IMR-90 (cell line): ENCODE results near the gene FOXO3.

Experiments
- CHD1 ChIP-seq: IDR thresholded peaks from 2 replicates; pipeline ENCODE4 v1.6.1; 2012; ENCODE audit warnings: low read depth, low read length, improper control_type of control experiment
- CTCF ChIP-seq: conservative IDR thresholded peaks from 2 replicates; pipeline ENCODE4 v1.5.1; 2012; ENCODE audit warnings: mild to moderate bottlenecking, low read depth, low read length, improper control_type of control experiment
- ELK1 ChIP-seq: fragments of 150-350 bp; IDR thresholded peaks from 2 replicates; pipeline ENCODE4 v1.6.1; 2016; ENCODE audit warnings: low read depth, mild to moderate bottlenecking, low read length, moderate library complexity, borderline replicate concordance
- MAFK ChIP-seq: IDR thresholded peaks from 2 replicates; pipeline ENCODE4 v1.6.1; 2012; ENCODE audit warnings: low read depth, low read length, improper control_type of control experiment
- MAZ ChIP-seq: IDR thresholded peaks from 2 replicates; pipeline ENCODE4 v1.6.1; 2012; ENCODE audit warnings: low read depth, mild to moderate bottlenecking, low read length, improper control_type of control experiment, moderate library complexity, borderline replicate concordance
- POLR2A ChIP-seq: IDR thresholded peaks from 2 replicates; pipeline ENCODE4 v1.6.1; 2012; ENCODE audit warnings: mild to moderate bottlenecking, low read depth, low read length
- RCOR1 ChIP-seq: IDR thresholded peaks from 2 replicates; pipeline ENCODE4 v1.6.1; 2012; ENCODE audit warnings: mild to moderate bottlenecking, low read length, improper control_type of control experiment; ENCODE audit not compliant: insufficient replicate concordance
- RFX5 ChIP-seq: IDR thresholded peaks from 2 replicates; pipeline ENCODE4 v1.8.0; 2012; ENCODE audit warnings: low read depth, mild to moderate bottlenecking, low read length, moderate library complexity
- SMC3 ChIP-seq: fragments of 150-350 bp; IDR thresholded peaks from 2 replicates; pipeline ENCODE4 v1.6.1; 2016; ENCODE audit warnings: low read depth, mild to moderate bottlenecking, antibody characterized with exemption, low read length, moderate library complexity
- USF2 ChIP-seq: fragments of 150-350 bp; IDR thresholded peaks from 2 replicates; pipeline ENCODE4 v1.6.1; 2017; ENCODE audit warnings: mild to moderate bottlenecking, antibody characterized with exemption, low read length, low read depth

DNA sequence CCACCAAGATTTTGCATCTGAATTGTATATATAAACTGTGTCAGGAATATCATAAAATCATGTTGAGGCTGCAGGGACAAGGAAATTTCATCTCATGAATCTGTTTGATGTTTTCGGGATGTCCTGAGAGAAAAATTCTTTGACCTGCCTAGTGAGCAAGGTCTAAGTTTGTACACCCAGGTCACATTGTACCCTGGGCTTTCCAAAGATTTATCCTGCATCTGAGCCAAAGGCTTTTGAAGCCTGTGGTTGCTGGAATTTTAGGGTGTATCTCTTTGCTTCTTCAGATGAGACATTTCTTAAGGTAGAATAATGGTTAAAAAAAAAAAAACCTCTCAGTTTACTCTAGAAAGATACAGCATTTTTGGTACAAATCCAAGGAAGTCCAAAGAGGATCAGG is 63.3 kb downstream of the FOXO3 start:
- TF ChIP-seq POLR2A (no peak), CTCF (no peak), ELK1 (no peak), RFX5 (no peak), CHD1 (no peak), MAFK (no peak), SMC3 (no peak), RCOR1 (no peak), USF2 (no peak), MAZ (no peak)
